Stimulated activated CD8-positive, alpha-beta memory T cell treated with anti-CD3 and anti-CD28 coated beads, Interleukin-2, amount 100 ng/mL, for 1 hour (primary cell): ENCODE results near the gene PTPN2.
"Not testable (repeated sequence)": the region's sequence is repeated elsewhere in the genome, so short reads cannot be mapped to it uniquely, and the experiment has no call there.

Experiments used
- DNase-seq, 2 donors: peaks; one replicate each; pipeline ENCODE4 v3.0.0-alpha.2; 2020; ENCODE audit warnings: low read depth in 2 of 2

PTPN2 gene

GRCh38 chr18:12825230-12825629 lies 58.8 kb downstream of the PTPN2 start:
- no peak for DNase-seq

- no peak for DNase-seq
Observed at GRCh38 chr18:12823892-12824291, 60.1 kb downstream of the PTPN2 start.

- DNase-seq, result no peak
Observed at GRCh38 chr18:12821408-12821807, 62.6 kb downstream of the PTPN2 start.

GRCh38 chr18:12820506-12820905 lies 63.5 kb downstream of the PTPN2 start:
- DNase-seq, result no peak

GRCh38 chr18:12819841-12820240 lies 64.2 kb downstream of the PTPN2 start:
- no peak for DNase-seq

- no peak for DNase-seq
Observed at GRCh38 chr18:12819322-12819721, 64.7 kb downstream of the PTPN2 start.

- DNase-seq, result no peak
Observed at GRCh38 chr18:12818243-12818642, 65.8 kb downstream of the PTPN2 start.

- DNase-seq, result no peak
Observed at GRCh38 chr18:12816451-12816850, 67.6 kb downstream of the PTPN2 start.

- no peak for DNase-seq
Observed at GRCh38 chr18:12811191-12811950, 72.7 kb downstream of the PTPN2 start.

GRCh38 chr18:12803069-12803936 lies 80.7 kb downstream of the PTPN2 start:
- no peak for DNase-seq

GRCh38 chr18:12802538-12802937 lies 81.5 kb downstream of the PTPN2 start:
- DNase-seq, result no peak

- no peak for DNase-seq
Observed at GRCh38 chr18:12796448-12796847, 87.6 kb downstream of the PTPN2 start.

GRCh38 chr18:12791610-12792009 lies 92.4 kb downstream of the PTPN2 start:
- no peak for DNase-seq

- no peak for DNase-seq
Observed at GRCh38 chr18:12786669-12787068, 97.4 kb downstream of the PTPN2 start.

GRCh38 chr18:12783524-12783923 lies 100.5 kb downstream of the PTPN2 start:
- DNase-seq, result no peak

GRCh38 chr18:12782521-12782920 lies 101.5 kb downstream of the PTPN2 start:
- no peak for DNase-seq

GRCh38 chr18:12779456-12779855 lies 104.6 kb downstream of the PTPN2 start:
- DNase-seq, result no peak

GRCh38 chr18:12779043-12779442 lies 105.0 kb downstream of the PTPN2 start:
- no peak for DNase-seq

GRCh38 chr18:12777500-12777944 lies 106.5 kb downstream of the PTPN2 start:
- DNase-seq, result no peak

- no peak for DNase-seq
Observed at GRCh38 chr18:12776821-12777471, 107.1 kb downstream of the PTPN2 start.

GRCh38 chr18:12776415-12776814 lies 107.6 kb downstream of the PTPN2 start:
- DNase-seq, result not testable (repeated sequence)

GRCh38 chr18:12774982-12775381 lies 109.1 kb downstream of the PTPN2 start:
- no peak for DNase-seq
